ENCODE results near the gene COMMD7.
"Not testable (repeated sequence)": the region's sequence is repeated elsewhere in the genome, so short reads cannot be mapped to it uniquely, and the experiment has no call there.

Gene COMMD7

GRCh38 chr20:32765230-32765875 lies 22.1 kb upstream of the COMMD7 start:
- DNase-seq (ENCODE audit: low spot score) = not testable (repeated sequence)

- no peak for DNase-seq (ENCODE audit: low spot score)
Observed at GRCh38 chr20:32764005-32764960, 21.0 kb upstream of the COMMD7 start.

GRCh38 chr20:32763202-32764004 lies 20.1 kb upstream of the COMMD7 start:
- DNase-seq (ENCODE audit: low spot score) = no peak

GRCh38 chr20:32762754-32763201 lies 19.5 kb upstream of the COMMD7 start:
- DNase-seq (ENCODE audit: low spot score) = no peak

GRCh38 chr20:32761831-32762753 lies 18.8 kb upstream of the COMMD7 start, which contains the start of gene DNMT3B:
DNMT3B (plus strand) TSS chr20:32762385; CDS start chr20:32780324, 17,939 bp downstream.
- DNase-seq (ENCODE audit: low spot score) = peak; percentile 53

- DNase-seq (ENCODE audit: low spot score) = no peak
Observed at GRCh38 chr20:32761417-32761830, 18.2 kb upstream of the COMMD7 start.

GRCh38 chr20:32756156-32756555 lies 12.9 kb upstream of the COMMD7 start:
- DNase-seq (ENCODE audit: low spot score) = no peak

- no peak for DNase-seq (ENCODE audit: low spot score)
Observed at GRCh38 chr20:32753731-32754130, 10.5 kb upstream of the COMMD7 start.

- DNase-seq (ENCODE audit: low spot score) = no peak
Observed at GRCh38 chr20:32752458-32753250, 9.4 kb upstream of the COMMD7 start.

- no peak for DNase-seq (ENCODE audit: low spot score)
Observed at GRCh38 chr20:32751702-32752457, 8.6 kb upstream of the COMMD7 start.

- DNase-seq (ENCODE audit: low spot score) = no peak
Observed at GRCh38 chr20:32751293-32751692, 8.0 kb upstream of the COMMD7 start.

GRCh38 chr20:32749914-32750637 lies 6.8 kb upstream of the COMMD7 start:
- no peak for DNase-seq (ENCODE audit: low spot score)

- no peak for DNase-seq (ENCODE audit: low spot score)
Observed at GRCh38 chr20:32742322-32743236, 688 bp downstream of the COMMD7 start.

- DNase-seq (ENCODE audit: low spot score) = no peak
Observed at GRCh38 chr20:32741151-32741550, 2.1 kb downstream of the COMMD7 start.

GRCh38 chr20:32737371-32738223 lies 5.7 kb downstream of the COMMD7 start:
- DNase-seq (ENCODE audit: low spot score) = peak; percentile 60

GRCh38 chr20:32731882-32732266 lies 11.4 kb downstream of the COMMD7 start:
- no peak for DNase-seq (ENCODE audit: low spot score)

- not testable (repeated sequence) for DNase-seq (ENCODE audit: low spot score)
Observed at GRCh38 chr20:32729334-32729733, 13.9 kb downstream of the COMMD7 start.
